SK-N-SH (cell line): ENCODE measurements around the gene ZNF90. TPM values are rescaled to one million over a fixed set of nuclear protein-coding genes. Genes with fewer than 3 reads are reported as not detected.

Source experiments
- CTCF ChIA-PET: fragments of 300-600, 350-600 bp; formaldehyde crosslinking; extraction: SDS; loops from one replicate; lab custom pipeline; 2021; lab: Yijun Ruan, JAX
- POLR2A ChIA-PET: fragments of 350-600 bp; sonication (Branson Sonifier 250); formaldehyde crosslinking; extraction: SDS; loops from one replicate; lab custom pipeline; 2020; ENCODE audit warnings: antibody characterized with exemption, inconsistent platforms; lab: Yijun Ruan, JAX
- DNase-seq: peaks from one replicate; pipeline ENCODE4 v3.0.0; 2012
- H2AFZ ChIP-seq: fragments of 200-600 bp; sonication (generic); 2 replicates; pipeline ENCODE4 v1.8.1; 2016; ENCODE audit warnings: antibody characterized with exemption, mild to moderate bottlenecking, low read depth
- H3F3A ChIP-seq: fragments of 200-600 bp; sonication (generic); replicated peaks from 2 replicates; pipeline ENCODE3; 2016; ENCODE audit warnings: antibody characterized with exemption, mild to moderate bottlenecking; ENCODE audit not compliant: insufficient read depth
- H3K27ac ChIP-seq, 2 experiments: fragments of 200-500 bp in 1 of 2; fragments of 200-600 bp in 1 of 2; sonication (Bioruptor generic) in 1 of 2; sonication (generic), shearing (Covaris generic) in 1 of 2; 2 replicates each; pipeline versions ENCODE4 v1.5.1 to v1.6.1; 2014 to 2016; ENCODE audit warnings: low read depth in 2 of 2, inconsistent platforms in 1 of 2, low read length in 1 of 2, mild to moderate bottlenecking in 1 of 2, mixed read lengths in 1 of 2
- H3K27me3 ChIP-seq: fragments of 200-600 bp; sonication (generic), shearing (Covaris generic); 2 replicates; pipeline ENCODE4 v1.6.1; 2016; ENCODE audit warnings: mixed run types; ENCODE audit not compliant: insufficient read depth
- H3K36me3 ChIP-seq, 2 experiments: fragments of 200-500 bp in 1 of 2; fragments of 200-600 bp in 1 of 2; sonication (Bioruptor generic) in 1 of 2; sonication (generic) in 1 of 2; replicated peaks in 1 of 2; 2 replicates each; pipeline versions ENCODE3 to v1.5.1; 2014 to 2016; ENCODE audit warnings: low read length in 1 of 2, mild to moderate bottlenecking in 1 of 2; ENCODE audit not compliant: insufficient read depth in 2 of 2, control insufficient read depth in 1 of 2
- H3K4me1 ChIP-seq, 2 experiments: fragments of 200-500 bp in 1 of 2; fragments of 200-600 bp in 1 of 2; sonication (Bioruptor generic) in 1 of 2; sonication (generic), shearing (Covaris generic) in 1 of 2; 2 replicates each; pipeline versions ENCODE4 v1.5.1 to v1.6.1; 2014 to 2016; ENCODE audit warnings: low read depth in 1 of 2, low read length in 1 of 2, mixed run types in 1 of 2; ENCODE audit not compliant: insufficient read depth in 2 of 2, control insufficient read depth in 1 of 2
- H3K4me2 ChIP-seq: fragments of 200-600 bp; sonication (generic), shearing (Covaris generic); 2 replicates; pipeline ENCODE4 v1.6.1; 2017; ENCODE audit warnings: mixed run types
- H3K4me3 ChIP-seq, 2 experiments: fragments of 200-500 bp in 1 of 2; fragments of 200-600 bp in 1 of 2; sonication (Bioruptor generic) in 1 of 2; sonication (generic), shearing (Covaris generic) in 1 of 2; 2 replicates each; pipeline versions ENCODE4 v1.5.1 to v1.8.1; 2014 to 2016; ENCODE audit warnings: low read depth in 2 of 2, inconsistent platforms in 1 of 2, low read length in 1 of 2, mild to moderate bottlenecking in 1 of 2, mixed read lengths in 1 of 2, moderate library complexity in 1 of 2
- H3K79me2 ChIP-seq: fragments of 200-600 bp; sonication (generic); 2 replicates; pipeline ENCODE4 v1.8.1; 2017; ENCODE audit warnings: mild to moderate bottlenecking; ENCODE audit not compliant: insufficient read depth
- H3K9ac ChIP-seq: fragments of 200-600 bp; sonication (generic); 2 replicates; pipeline ENCODE4 v1.6.1; 2017; ENCODE audit warnings: mixed run types
- H3K9me2 ChIP-seq: fragments of 200-600 bp; sonication (generic); 2 replicates; pipeline ENCODE4 v1.6.1; 2017; ENCODE audit warnings: mixed run types
- H3K9me3 ChIP-seq: fragments of 200-600 bp; sonication (generic); 2 replicates; pipeline ENCODE4 v1.6.1; 2017; ENCODE audit warnings: mixed run types, mild to moderate bottlenecking, moderate library complexity
- H4K20me1 ChIP-seq: fragments of 200-600 bp; sonication (generic); 2 replicates; pipeline ENCODE4 v1.6.1; 2017; ENCODE audit warnings: mild to moderate bottlenecking, mixed run types; ENCODE audit not compliant: insufficient read depth
- EP300 ChIP-seq, 2 experiments: IDR thresholded peaks; 2 replicates each; pipeline versions ENCODE4 v1.4.0 to v1.6.1; 2012; ENCODE audit warnings: borderline replicate concordance in 1 of 2, low read depth in 1 of 2, low read length in 1 of 2
- FOSL2 ChIP-seq: IDR thresholded peaks from 2 replicates; pipeline ENCODE4 v1.4.0; 2012; ENCODE audit warnings: low read depth, mild to moderate bottlenecking, moderate library complexity, borderline replicate concordance
- FOXM1 ChIP-seq: IDR thresholded peaks from 2 replicates; pipeline ENCODE4 v1.4.0; 2012; ENCODE audit warnings: low read depth, mild to moderate bottlenecking
- POLR2AphosphoS5 ChIP-seq: IDR thresholded peaks from 2 replicates; pipeline ENCODE4 v1.6.1; 2012; ENCODE audit warnings: low read depth, low read length
- RAD21 ChIP-seq: IDR thresholded peaks from 2 replicates; pipeline ENCODE4 v1.6.1; 2012; ENCODE audit warnings: mild to moderate bottlenecking, low read length
- RFX5 ChIP-seq: IDR thresholded peaks from 2 replicates; pipeline ENCODE4 v1.6.1; 2012; ENCODE audit warnings: mild to moderate bottlenecking, improper control_type of control experiment, low read length
- RXRA ChIP-seq: IDR thresholded peaks from 2 replicates; pipeline ENCODE4 v1.4.0; 2012; ENCODE audit warnings: low read depth, mild to moderate bottlenecking, borderline replicate concordance
- SIN3A ChIP-seq: IDR thresholded peaks from 2 replicates; pipeline ENCODE4 v1.6.1; 2012; ENCODE audit warnings: low read depth, mild to moderate bottlenecking, low read length, moderate library complexity, borderline replicate concordance
- TEAD4 ChIP-seq: IDR thresholded peaks from 2 replicates; pipeline ENCODE4 v1.4.0; 2012; ENCODE audit warnings: mild to moderate bottlenecking, borderline replicate concordance; ENCODE audit not compliant: insufficient read depth
- WGBS: methylation state at CpG from one replicate; pipeline ENCODE4 v1.1.6; 2017; ENCODE audit warnings: low lambda C conversion rate; 5-methylcytosine and 5-hydroxymethylcytosine counted together
- polyA plus RNA-seq, 3 experiments: library from polyadenylated mRNA; depleted of rRNA; stranded (reverse); fragments of >200 nt; gene quantifications; 2 replicates each; pipeline ENCODE4 v1.2.3, GENCODE V29; 2012
- TF ChIP-seq, protein P1 (sequence below): fragments of 150-350 bp; IDR thresholded peaks from 2 replicates; pipeline ENCODE4 v1.6.1; 2016; ENCODE audit warnings: mild to moderate bottlenecking, low read depth, low read length
- TF ChIP-seq, protein P2 (sequence below): IDR thresholded peaks from 2 replicates; pipeline ENCODE4; 2012
- TF ChIP-seq, protein P3 (sequence below): fragments of 150-350 bp; IDR thresholded peaks from 2 replicates; pipeline ENCODE4 v1.6.1; 2017; ENCODE audit warnings: antibody characterized with exemption, low read length, low read depth, borderline replicate concordance

ZNF90 gene
- polyA plus RNA-seq, 1 of the 3 experiments (the other 2 are of a cell fraction) = 1.4 TPM

DNA sequence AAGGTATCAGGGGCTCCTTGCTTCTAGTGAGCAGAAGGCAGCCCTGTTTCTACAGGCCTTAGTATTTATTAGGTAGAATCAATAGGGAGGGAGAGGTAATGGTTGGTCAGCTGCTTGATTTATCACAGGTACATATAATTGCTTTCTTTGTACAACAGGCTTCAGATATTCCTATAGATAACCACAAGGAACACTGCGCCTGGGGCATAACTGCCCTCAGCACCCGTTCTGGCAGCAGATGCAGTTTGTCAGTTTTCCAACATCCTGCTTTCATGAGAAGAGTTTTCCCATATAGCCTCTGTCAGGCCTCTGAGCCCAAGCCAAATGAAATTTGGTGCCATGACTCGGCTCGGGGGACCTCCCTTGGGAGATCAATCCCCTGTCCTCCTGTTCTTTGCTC lies 76.8 kb downstream of the ZNF90 start (continued):
- TF ChIP-seq, protein P1, sequence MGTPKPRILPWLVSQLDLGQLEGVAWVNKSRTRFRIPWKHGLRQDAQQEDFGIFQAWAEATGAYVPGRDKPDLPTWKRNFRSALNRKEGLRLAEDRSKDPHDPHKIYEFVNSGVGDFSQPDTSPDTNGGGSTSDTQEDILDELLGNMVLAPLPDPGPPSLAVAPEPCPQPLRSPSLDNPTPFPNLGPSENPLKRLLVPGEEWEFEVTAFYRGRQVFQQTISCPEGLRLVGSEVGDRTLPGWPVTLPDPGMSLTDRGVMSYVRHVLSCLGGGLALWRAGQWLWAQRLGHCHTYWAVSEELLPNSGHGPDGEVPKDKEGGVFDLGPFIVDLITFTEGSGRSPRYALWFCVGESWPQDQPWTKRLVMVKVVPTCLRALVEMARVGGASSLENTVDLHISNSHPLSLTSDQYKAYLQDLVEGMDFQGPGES = no peak
- TF ChIP-seq EP300 (IDR thresholded peaks at IDR 0.05; ENCODE audit: borderline replicate concordance in 1 of 2, low read depth in 1 of 2, low read length in 1 of 2) (no peak), FOXM1 (no peak)
- TF ChIP-seq, protein P2, sequence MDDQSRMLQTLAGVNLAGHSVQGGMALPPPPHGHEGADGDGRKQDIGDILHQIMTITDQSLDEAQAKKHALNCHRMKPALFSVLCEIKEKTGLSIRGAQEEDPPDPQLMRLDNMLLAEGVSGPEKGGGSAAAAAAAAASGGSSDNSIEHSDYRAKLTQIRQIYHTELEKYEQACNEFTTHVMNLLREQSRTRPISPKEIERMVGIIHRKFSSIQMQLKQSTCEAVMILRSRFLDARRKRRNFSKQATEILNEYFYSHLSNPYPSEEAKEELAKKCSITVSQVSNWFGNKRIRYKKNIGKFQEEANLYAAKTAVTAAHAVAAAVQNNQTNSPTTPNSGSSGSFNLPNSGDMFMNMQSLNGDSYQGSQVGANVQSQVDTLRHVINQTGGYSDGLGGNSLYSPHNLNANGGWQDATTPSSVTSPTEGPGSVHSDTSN = no peak

DNA sequence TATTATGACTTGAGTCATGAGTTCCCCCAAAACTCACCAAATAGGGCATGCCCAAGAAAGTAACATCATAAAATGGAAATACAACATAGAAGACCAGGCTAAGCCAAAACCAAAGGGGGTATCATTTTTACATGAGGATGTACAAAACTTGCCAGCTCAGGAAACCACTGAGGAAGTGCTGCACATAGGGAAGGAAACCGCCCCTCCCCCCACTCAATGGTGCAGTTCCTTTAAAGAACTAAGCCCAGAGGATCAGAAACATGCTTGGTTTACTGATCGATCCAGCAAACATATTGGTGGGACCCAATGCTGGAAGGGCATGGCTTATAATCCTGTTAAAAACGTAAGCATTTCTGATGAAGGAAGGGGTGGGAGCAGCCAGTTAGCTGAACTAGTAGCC lies 85.0 kb downstream of the ZNF90 start:
- H3K27me3 ChIP-seq = no peaks in the 10 kb centered on the region
- CTCF ChIA-PET = interaction anchor here (0.6 kb wide), 1 partner anchor 1046 kb away, joined by 3 read pairs; no protein-coding TSS in a partner anchor
- H3K79me2 ChIP-seq = peaks cover 5% of the 10 kb centered on the region; the same call in 1 of the 2 replicates
- no peaks in the 10 kb centered on the region for H3K4me1 ChIP-seq
- H3K4me2 ChIP-seq = no peak overlapping the region
- H3K27ac ChIP-seq = no peak overlapping the region
- no peak overlapping the region for H3K4me3 ChIP-seq
- no peak for DNase-seq
- no peaks in the 10 kb centered on the region for H4K20me1 ChIP-seq
- no peak overlapping the region for H2AFZ ChIP-seq
- no peaks in the 10 kb centered on the region; the same call in 1 of the 2 replicates for H3K9me3 ChIP-seq
- 60% methylated on average over 3 of the region's 3 CpGs for WGBS
- TF ChIP-seq SIN3A (no peak), POLR2AphosphoS5 (no peak), RFX5 (no peak), RAD21 (no peak), TEAD4 (no peak), RXRA (no peak), FOSL2 (no peak)
- TF ChIP-seq, protein P3, sequence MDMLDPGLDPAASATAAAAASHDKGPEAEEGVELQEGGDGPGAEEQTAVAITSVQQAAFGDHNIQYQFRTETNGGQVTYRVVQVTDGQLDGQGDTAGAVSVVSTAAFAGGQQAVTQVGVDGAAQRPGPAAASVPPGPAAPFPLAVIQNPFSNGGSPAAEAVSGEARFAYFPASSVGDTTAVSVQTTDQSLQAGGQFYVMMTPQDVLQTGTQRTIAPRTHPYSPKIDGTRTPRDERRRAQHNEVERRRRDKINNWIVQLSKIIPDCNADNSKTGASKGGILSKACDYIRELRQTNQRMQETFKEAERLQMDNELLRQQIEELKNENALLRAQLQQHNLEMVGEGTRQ = no peak
- TF ChIP-seq, protein P2 = no peak
- H3K36me3 ChIP-seq = no peaks in the 10 kb centered on the region
- H3K9me2 ChIP-seq = no peaks in the 10 kb centered on the region
- H3F3A ChIP-seq = peaks cover 6% of the 10 kb centered on the region
- POLR2A ChIA-PET = no interaction called here
- no peak overlapping the region for H3K9ac ChIP-seq
